GM19351 (cell line): Measurements from ENCODE around the gene CNDP2.

Experiments used
- ATAC-seq: cut with Tn5 transposase; IDR thresholded peaks from one replicate; pipeline ENCODE4 v1.9.1; 2021; ENCODE audit warnings: mild to moderate bottlenecking, moderate library complexity; ENCODE audit not compliant: unreplicated experiment

CNDP2 gene

GRCh38 chr18:74533666-74534065 is 37.5 kb downstream of the CNDP2 start:
- no peak for ATAC-seq

GRCh38 chr18:74534150-74534969 is 38.2 kb downstream of the CNDP2 start, which contains the start of gene CNDP1:
TSS of gene CNDP1 (plus strand) at chr18:74534500. CDS start at chr18:74534668, 168 bp downstream.
- ATAC-seq, result no peak

- peak; percentile 62 for ATAC-seq
Measured at GRCh38 chr18:74534981-74535649, 39.0 kb downstream of the CNDP2 start.

GRCh38 chr18:74539289-74539688 is 43.1 kb downstream of the CNDP2 start:
- ATAC-seq, result no peak

- no peak for ATAC-seq
Measured at GRCh38 chr18:74540652-74541421, 44.7 kb downstream of the CNDP2 start.

GRCh38 chr18:74541703-74542555 is 45.8 kb downstream of the CNDP2 start:
- no peak for ATAC-seq

GRCh38 chr18:74544898-74545297 is 48.7 kb downstream of the CNDP2 start:
- no peak for ATAC-seq

GRCh38 chr18:74546007-74546406 is 49.8 kb downstream of the CNDP2 start:
- no peak for ATAC-seq

- no peak for ATAC-seq
Measured at GRCh38 chr18:74546751-74547530, 50.8 kb downstream of the CNDP2 start.

GRCh38 chr18:74547860-74548259 is 51.7 kb downstream of the CNDP2 start:
- ATAC-seq, result no peak

- ATAC-seq, result no peak
Measured at GRCh38 chr18:74549591-74550104, 53.5 kb downstream of the CNDP2 start.

- ATAC-seq, result no peak
Measured at GRCh38 chr18:74550886-74551285, 54.7 kb downstream of the CNDP2 start.

- no peak for ATAC-seq
Measured at GRCh38 chr18:74551452-74551851, 55.3 kb downstream of the CNDP2 start.

- ATAC-seq, result peak; percentile 98
Measured at GRCh38 chr18:74551936-74552555, 55.9 kb downstream of the CNDP2 start.

- ATAC-seq, result no peak
Measured at GRCh38 chr18:74556126-74556525, 60.0 kb downstream of the CNDP2 start.

- no peak for ATAC-seq
Measured at GRCh38 chr18:74558096-74558495, 61.9 kb downstream of the CNDP2 start.

- ATAC-seq, result no peak
Measured at GRCh38 chr18:74562131-74562730, 66.1 kb downstream of the CNDP2 start.

- ATAC-seq, result no peak
Measured at GRCh38 chr18:74562775-74563174, 66.6 kb downstream of the CNDP2 start.

- no peak for ATAC-seq
Measured at GRCh38 chr18:74563999-74564398, 67.8 kb downstream of the CNDP2 start.
